Measurements from ENCODE around the gene SIT1.
"Not testable (repeated sequence)": the region's sequence is repeated elsewhere in the genome, so short reads cannot be mapped to it uniquely, and the experiment has no call there.

Gene SIT1

GRCh38 chr9:35658137-35658967 is 7.6 kb upstream of the SIT1 start, which contains the start of gene CCDC107:
TSS of gene CCDC107 (plus strand) at chr9:35658292. CDS start at chr9:35658380, 88 bp downstream.
- peak; percentile 74 to 93 for DNase-seq

- peak; percentile 99 for DNase-seq
These were observed 6.9 kb upstream of the SIT1 start, which contains the start of gene RMRP for GRCh38 chr9:35657546-35658136. TSS of gene RMRP (minus strand) at chr9:35658019.

DNA sequence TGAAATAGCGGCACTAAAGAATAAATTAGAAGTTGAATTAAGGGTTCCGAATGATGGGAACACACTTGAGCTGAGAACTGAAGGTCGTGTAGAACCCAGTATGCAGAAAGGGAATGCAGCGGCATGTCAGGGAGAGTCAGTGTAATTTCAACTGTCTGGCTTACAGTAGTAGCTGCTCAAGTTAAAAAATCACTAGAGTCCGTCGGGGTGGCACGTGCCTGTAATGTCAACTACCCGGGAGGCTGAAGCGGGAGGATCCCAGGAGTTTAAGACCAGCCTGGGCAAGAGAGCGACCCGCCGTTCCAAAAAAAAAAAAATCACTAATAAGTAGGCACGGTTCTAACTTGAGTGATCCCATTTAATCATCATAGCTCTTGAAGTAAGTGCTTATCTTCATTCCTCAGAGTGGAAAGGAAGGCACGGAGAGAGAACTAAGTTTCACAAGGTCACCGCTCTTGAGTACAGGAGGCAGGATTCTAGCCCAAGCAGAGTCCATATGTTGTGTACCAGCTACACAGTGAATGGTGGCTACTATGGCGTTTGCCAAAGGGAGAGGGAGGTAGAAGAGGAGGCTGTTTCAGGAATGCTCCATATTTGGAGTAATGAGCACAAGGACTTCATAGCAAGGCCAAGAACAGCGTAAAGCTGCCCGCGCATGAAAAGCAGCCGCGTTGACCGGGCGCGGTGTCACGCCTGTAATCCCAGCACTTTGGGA is 6.3 kb upstream of the SIT1 start:
- DNase-seq, result peak in 1 of 2 experiments; percentile 59

DNA sequence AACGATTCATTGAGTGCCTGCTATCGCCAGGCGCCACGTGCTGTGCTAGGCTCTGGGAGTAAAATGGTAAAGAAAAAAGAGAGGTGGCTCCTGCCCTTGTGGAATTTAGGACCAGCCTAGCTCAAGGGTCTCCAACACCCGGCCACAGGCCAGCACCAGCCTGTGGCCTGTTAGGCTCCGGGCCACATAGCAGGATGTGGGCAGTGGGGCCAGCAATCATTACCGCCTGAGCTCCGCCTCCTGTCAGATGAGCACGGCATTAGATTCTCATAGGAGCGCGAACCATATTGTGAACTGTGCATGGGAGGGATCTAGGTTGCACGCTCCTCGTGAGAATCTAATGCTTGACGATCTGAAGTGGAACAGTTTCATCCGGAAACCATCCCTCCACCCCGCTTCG is 5.6 kb upstream of the SIT1 start:
- no peak for DNase-seq

GRCh38 chr9:35653611-35654010 is 2.9 kb upstream of the SIT1 start:
- DNase-seq, result no peak

- DNase-seq, result no peak
These were observed 2.1 kb upstream of the SIT1 start for GRCh38 chr9:35652829-35653209.

DNA sequence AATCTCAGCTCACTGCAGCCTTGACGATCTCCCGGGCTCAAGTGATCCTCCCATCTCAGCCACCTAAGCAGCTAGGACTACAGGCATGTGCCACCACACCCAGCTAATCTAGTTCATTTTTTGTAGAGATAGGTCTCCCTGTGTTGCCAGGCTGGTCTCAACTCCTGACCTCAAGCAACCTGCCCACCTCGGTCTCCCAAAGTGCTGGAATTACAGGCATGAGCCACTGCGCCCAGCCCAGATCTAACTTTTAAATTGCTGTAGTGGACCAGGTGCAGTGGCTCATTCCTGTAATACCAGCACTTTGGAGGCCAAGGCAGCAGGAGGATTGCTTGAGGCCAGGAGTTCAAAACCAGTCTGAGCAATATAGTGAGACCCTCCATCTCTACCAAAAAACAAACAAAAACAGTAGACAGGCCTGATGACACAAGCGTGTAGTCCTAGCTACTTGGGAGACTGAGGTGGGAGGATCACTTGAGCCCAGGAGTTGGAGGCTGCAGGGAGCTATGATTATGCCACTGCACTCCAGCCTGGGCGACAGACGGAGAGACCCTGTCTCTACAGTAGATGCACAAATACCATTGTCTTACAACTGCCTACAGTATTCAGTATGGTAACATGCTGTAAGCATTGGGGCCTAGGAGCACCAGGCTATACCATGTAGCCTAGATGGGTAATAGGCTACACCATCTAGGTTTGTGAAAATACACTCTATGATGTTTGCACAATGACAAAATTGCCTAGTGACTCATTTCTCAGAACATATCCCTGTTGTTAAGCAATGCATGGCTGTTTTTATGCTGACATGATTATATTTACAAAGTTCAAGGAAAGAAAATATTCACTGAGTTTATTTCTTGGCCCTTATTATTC is 1.5 kb upstream of the SIT1 start:
- DNase-seq, result no peak

DNA sequence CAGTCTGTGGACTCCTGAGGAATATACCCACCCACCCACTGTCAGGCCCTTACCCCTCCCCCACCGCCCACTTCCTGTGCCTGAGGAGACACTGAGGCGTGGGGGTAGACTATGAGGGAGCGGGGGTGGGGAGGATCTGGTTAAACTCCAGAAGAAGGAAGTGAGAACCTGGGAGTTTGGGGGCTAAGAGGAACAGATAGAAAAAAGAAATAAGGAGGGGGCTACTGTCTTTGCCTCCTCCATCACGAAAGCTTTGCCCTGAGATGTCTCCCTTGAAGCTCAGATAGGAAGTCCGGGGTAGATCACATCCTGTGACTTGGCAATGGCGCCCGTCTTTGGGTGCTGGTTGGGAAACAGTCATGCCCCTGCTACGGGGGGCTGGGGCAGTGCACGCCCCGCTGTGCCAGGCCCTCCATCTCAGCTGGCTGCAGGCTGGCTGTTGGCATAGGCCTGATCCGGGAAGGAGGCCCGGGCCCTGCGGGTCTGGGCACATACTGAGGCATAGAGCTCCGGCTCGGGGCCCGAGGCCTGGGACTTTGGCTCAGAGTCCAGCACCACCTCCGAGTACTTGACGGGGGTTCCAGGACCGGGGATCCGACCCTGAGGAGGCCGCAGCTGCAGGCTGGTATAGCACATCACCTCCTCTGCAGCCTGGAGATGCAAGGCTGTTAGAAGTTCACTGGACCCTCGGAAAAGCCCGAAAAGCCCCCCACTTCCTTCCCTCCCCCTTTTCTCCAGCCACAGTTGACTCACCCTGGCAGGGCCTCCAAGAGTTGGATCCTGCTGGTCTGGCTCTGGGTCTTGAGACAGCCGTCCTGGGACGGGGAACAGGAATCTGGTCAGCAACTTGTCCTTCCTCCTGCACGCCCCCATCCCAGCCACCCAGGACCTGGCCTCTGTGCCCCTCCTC is 1.0 kb downstream of the SIT1 start:
- DNase-seq, result no peak

DNA sequence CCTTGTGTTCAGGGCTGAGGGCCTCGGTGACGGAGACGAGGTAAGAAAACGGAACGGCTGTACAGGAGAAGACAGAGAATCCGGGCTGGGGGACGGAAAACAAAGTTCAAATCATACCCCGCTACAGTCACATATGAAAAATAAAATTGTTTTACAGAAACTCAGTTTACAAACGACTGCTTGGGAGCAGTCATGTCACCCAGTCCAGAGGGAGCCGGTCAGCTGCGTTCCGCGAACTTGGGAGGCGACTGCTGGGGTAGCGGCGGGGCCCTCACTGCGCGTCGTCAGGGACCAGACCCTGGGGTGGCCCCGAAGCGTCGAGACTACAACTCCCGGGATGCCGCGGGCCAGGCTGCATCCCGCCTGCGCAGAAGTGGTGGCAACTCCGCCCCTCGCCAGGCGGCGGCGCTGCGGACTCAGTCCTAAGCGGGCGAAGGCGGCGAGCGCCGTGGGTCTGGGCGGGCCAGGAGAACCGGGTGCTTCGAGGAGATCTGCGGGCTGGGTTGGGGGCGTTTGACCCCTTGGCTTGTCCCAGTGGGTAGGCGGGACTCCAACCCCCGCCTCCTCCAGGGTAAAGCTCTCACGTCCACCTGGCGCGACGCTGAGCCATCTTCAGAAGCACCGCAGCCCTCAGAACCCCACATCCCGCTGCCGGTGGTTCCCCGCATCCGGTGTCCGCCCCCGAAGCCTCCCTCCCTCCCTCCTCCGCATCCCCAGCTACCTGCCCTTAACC is 4.0 kb downstream of the SIT1 start:
- peak; percentile 88 to 92 for DNase-seq

DNA sequence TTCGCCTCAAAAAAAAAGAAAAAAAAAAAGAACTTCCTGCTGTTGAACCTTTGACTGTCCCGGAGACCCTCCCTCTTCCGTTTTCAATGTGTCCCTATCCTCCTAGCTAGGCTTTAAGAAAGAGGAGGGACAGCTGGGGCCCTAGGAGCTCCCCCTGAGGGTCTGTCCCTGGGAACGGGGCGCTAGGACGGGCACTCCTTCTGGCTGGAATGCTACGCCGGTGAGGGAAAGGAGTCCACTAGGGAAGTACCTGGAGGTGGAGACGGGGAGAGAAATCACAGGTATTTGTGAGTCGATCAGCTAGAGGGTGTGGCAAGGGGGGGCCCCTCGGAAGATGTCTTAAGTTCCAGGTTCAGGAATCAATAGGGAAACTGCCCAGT is 4.6 kb downstream of the SIT1 start:
- no peak for DNase-seq

GRCh38 chr9:35645736-35646135 is 5.0 kb downstream of the SIT1 start:
- DNase-seq, result not testable (repeated sequence)

GRCh38 chr9:35643046-35643445 is 7.7 kb downstream of the SIT1 start:
- no peak for DNase-seq

DNA sequence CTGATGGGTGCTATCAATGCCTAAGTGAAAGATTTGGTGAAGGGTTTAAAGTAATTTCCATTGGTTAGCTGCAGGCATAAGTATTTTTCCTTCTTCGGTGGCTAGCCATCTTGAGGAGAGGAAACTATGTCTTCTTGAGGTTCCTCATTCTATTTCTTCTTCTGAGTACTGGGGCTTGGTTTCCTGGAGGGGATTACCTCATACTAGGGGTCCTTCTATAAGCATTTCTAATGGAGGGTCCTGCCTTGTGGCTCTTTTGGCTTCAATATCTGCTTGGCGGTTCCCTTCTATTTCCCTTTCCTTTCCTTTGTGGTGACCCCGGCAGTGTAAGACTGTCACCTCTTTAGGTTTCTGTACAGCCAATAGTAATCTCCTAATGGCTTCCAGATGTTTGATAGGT is 9.3 kb downstream of the SIT1 start:
- DNase-seq, result not testable (repeated sequence)

DNA sequence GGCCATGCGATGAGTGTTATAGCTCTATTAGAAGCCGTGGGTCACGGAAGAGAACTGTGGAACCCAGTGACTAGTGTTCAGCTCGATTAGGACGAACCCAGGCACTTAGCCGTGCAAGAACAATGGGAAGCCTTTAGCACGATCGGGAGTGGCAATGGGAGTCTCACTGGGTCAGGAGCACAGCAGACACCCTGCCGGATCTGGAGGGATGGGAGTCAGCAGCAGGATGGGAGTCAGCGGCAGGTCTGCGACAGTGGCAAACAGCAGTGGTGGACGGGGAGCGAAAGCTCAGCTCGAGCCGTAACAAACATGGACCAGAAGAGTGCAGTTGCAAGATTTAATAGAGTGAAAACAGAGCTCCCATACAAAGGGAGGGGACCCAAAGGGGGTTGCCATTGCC is 10.3 kb downstream of the SIT1 start:
- not testable (repeated sequence) for DNase-seq

- no peak for DNase-seq
These were observed 11.1 kb downstream of the SIT1 start for GRCh38 chr9:35639631-35640030.

GRCh38 chr9:35639225-35639624 is 11.5 kb downstream of the SIT1 start:
- not testable (repeated sequence) for DNase-seq

DNA sequence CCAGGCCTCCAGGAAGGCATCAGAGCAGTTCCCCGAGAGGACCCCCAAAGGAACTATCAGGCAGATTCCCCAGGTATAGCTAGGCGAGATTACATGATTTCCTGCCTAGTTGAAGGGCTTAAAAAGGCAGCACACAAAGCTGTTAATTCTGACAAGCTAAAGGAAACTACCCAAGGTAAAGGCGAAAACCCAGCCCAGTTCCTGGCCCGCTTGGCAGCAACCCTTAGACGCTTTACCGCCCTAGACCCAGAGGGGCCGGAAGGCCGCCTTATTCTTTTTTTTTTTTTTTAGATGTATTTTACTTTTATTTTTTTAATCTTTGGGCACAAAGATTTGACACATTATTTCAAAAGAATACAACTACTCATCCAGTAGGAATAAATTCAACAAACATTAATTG is 12.0 kb downstream of the SIT1 start:
- not testable (repeated sequence) for DNase-seq

GRCh38 chr9:35637427-35637955 is 13.2 kb downstream of the SIT1 start:
- not testable (repeated sequence) for DNase-seq

DNA sequence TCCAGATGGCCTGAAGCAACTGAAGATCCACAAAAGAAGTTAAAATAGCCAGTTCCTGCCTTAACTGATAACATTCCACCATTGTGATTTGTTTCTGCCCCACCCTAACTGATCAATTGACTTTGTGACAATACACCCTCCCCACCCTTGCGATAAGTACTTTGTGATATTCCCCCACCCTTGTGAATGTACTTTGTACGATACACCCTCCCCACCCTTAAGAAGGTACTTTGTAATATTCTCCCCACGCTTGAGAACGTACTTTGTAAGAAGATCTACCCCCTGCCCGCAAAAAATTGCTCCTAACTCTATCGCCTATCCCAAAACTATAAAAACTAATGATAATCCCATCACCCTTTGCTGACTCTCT is 13.9 kb downstream of the SIT1 start:
- not testable (repeated sequence) for DNase-seq

DNA sequence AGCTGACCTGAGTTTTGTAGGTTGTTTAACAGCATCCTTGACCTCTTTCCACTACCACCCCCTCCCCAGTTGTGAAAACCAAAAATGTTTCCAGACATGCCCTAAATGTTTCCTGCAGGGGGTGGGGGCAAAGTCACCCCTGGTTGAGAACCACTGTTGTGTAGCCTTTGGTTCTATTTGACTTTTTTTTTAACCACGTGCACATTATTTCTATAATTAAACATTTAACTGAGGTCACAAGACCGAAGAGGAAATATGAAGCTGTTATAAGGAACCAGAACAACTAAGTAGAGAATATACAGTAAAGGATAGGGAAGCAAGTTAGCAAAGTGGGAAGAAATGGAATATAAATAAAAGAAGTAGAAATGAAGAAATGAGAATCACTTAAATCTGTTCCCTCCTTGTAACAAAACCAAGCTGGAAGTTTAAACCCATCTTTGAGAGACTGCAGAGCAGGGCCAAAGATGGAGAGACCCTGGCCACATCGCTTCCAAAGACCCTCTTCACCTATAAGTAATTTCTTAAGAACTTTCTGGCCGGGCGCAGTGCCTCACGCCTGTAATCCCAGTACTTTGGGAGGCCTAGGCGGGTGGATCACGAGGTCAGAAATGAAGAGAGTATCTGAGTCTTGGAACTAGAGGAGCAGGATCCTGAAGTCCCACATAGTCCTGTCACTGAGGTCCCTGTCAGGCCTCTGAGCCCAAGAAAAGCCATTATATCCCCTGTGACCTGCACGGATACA is 14.4 kb downstream of the SIT1 start:
- DNase-seq, result no peak
